A673 (cell line): ENCODE data around the gene AGRN. TPM values are rescaled to one million over a fixed set of nuclear protein-coding genes. Genes with fewer than 3 reads are reported as not detected.
"Not testable (repeated sequence)": the region's sequence is repeated elsewhere in the genome, so short reads cannot be mapped to it uniquely, and the experiment has no call there.

Experiments
- BruUV-seq: library from RNA; stranded (reverse); fragments of 400-500 nt; replicated peaks from 2 replicates; lab custom pipeline; 2021; lab: Mats Ljungman, UMichigan
- CTCF ChIA-PET: fragments of 300-600 bp; sonication (Branson Sonifier 250); formaldehyde crosslinking; loops from one replicate; lab custom pipeline; 2022; ENCODE audit warnings: antibody characterized with exemption; lab: Charles Lee
- POLR2A ChIA-PET: fragments of 300-600 bp; sonication (Branson Sonifier 250); formaldehyde crosslinking; loops from one replicate; lab custom pipeline; 2022; ENCODE audit warnings: antibody characterized with exemption; ENCODE audit not compliant: low non-redundant PET; lab: Charles Lee
- DNase-seq: peaks from one replicate; pipeline ENCODE4 v3.0.0-alpha.2; 2015; ENCODE audit warnings: low spot score
- H3K27ac ChIP-seq: fragments of 200-600 bp; sonication (generic); 2 replicates; pipeline ENCODE4 v1.5.1; 2016; ENCODE audit warnings: mixed run types, low read depth, mild to moderate bottlenecking, mixed read lengths, antibody characterized with exemption, low read length; ENCODE audit not compliant: poor library complexity, severe bottlenecking
- H3K27me3 ChIP-seq: fragments of 200-600 bp; sonication (generic); replicated peaks from 2 replicates; pipeline ENCODE4 v1.6.1; 2017; ENCODE audit warnings: mixed run types, low read depth, mild to moderate bottlenecking, mixed read lengths, antibody characterized with exemption, low read length; ENCODE audit not compliant: insufficient read depth, poor library complexity
- H3K36me3 ChIP-seq: fragments of 200-600 bp; sonication (generic); 2 replicates; pipeline ENCODE4 v1.6.1; 2016; ENCODE audit warnings: mixed run types, mild to moderate bottlenecking, mixed read lengths, antibody characterized with exemption, low read length; ENCODE audit not compliant: insufficient read depth, poor library complexity, severe bottlenecking
- H3K4me1 ChIP-seq: fragments of 200-600 bp; sonication (generic); 2 replicates; pipeline ENCODE4 v1.6.1; 2017; ENCODE audit warnings: mixed run types, mild to moderate bottlenecking, mixed read lengths, antibody characterized with exemption, low read length; ENCODE audit not compliant: insufficient read depth, poor library complexity, severe bottlenecking
- H3K4me3 ChIP-seq: fragments of 200-600 bp; sonication (generic); 2 replicates; pipeline ENCODE4 v1.5.1; 2016; ENCODE audit warnings: low read depth, mixed run types, mild to moderate bottlenecking, mixed read lengths, low read length; ENCODE audit not compliant: poor library complexity, severe bottlenecking
- H3K9me3 ChIP-seq: fragments of 200-600 bp; sonication (generic); 2 replicates; pipeline ENCODE4 v1.6.1; 2016; ENCODE audit warnings: mixed run types, low read depth, mild to moderate bottlenecking, mixed read lengths, antibody characterized with exemption, low read length; ENCODE audit not compliant: poor library complexity, severe bottlenecking
- EZH2 ChIP-seq: fragments of 200-600 bp; sonication (generic); IDR thresholded peaks from 2 replicates; pipeline ENCODE4 v1.6.1; 2017; ENCODE audit warnings: borderline replicate concordance, low read depth, mild to moderate bottlenecking, mixed read lengths, antibody characterized with exemption, low read length; ENCODE audit not compliant: poor library complexity, severe bottlenecking
- intact Hi-C: fragments of 100-400 bp; cut with micrococcal nuclease; formaldehyde crosslinking; loops from one replicate; pipeline ENCODE4 v1.10.0; 2022; ENCODE audit not compliant: unreplicated experiment
- total RNA-seq: library from RNA; stranded (reverse); gene quantifications from 2 replicates; pipeline ENCODE4 v1.2.3, GENCODE V29; 2021
- TF ChIP-seq, protein P1 (sequence below): fragments of 300-800, 200-600 bp; sonication (generic); conservative IDR thresholded peaks from 2 replicates; pipeline ENCODE4 v1.5.1; 2017; ENCODE audit warnings: low read depth, mild to moderate bottlenecking, antibody characterized with exemption, low read length, moderate library complexity, mixed read lengths

The AGRN gene
- total RNA-seq, 1 experiment from 2014 or later, result 151 TPM

DNA sequence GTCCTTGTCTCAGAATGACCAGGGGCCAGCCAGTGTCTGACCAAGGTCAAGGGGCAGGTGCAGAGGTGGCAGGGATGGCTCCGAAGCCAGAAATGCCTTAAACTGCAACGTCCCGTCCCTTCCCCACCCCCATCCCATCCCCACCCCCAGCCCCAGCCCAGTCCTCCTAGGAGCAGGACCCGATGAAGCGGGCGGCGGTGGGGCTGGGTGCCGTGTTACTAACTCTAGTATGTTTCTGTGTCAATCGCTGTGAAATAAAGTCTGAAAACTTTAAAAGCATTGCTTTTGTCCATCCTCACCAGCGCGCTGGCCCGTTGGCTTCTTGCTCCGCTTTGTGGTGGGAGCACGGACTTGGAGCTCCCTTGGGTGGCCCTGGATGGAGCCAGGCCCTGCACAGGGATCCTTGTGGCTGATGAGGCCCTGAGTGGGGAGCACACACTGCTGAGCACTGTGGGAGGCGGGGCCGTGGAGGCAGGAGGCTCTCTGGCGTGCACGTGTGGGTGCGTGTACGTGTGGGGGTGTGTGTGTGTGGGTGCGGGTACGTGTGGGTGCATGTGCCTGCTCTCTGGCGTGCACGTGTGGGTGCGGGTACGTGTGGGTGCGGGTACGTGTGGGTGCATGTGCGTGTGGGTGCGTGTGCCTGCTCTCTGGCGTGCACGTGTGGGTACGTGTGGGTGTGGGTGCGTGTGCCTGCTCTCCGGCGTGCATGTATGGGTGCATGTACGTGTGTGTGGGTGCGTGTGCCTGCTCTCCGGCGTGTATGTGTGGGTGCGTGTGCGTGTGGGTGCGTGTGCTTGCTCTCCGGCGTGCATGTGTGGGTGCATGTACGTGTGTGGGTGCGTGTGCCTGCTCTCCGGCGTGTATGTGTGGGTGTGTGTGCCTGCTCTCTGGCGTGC lies 36.2 kb downstream of the AGRN start:
- no TSS peak for BruUV-seq
- Histone ChIP-seq H3K4me1 (peaks cover 11% of the 10 kb centered on the region), H3K27me3 (no peaks in the 10 kb centered on the region), H3K4me3 (no peak overlapping the region), H3K36me3 (peaks cover 16% of the 10 kb centered on the region), H3K9me3 (no peaks in the 10 kb centered on the region), H3K27ac (no peak overlapping the region)
- intact Hi-C loops, result no loop called here
- DNase-seq, result no peak
- CTCF ChIA-PET, result no interaction called here
- TF ChIP-seq, protein P1, sequence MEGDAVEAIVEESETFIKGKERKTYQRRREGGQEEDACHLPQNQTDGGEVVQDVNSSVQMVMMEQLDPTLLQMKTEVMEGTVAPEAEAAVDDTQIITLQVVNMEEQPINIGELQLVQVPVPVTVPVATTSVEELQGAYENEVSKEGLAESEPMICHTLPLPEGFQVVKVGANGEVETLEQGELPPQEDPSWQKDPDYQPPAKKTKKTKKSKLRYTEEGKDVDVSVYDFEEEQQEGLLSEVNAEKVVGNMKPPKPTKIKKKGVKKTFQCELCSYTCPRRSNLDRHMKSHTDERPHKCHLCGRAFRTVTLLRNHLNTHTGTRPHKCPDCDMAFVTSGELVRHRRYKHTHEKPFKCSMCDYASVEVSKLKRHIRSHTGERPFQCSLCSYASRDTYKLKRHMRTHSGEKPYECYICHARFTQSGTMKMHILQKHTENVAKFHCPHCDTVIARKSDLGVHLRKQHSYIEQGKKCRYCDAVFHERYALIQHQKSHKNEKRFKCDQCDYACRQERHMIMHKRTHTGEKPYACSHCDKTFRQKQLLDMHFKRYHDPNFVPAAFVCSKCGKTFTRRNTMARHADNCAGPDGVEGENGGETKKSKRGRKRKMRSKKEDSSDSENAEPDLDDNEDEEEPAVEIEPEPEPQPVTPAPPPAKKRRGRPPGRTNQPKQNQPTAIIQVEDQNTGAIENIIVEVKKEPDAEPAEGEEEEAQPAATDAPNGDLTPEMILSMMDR, result no peak
- no peak for TF ChIP-seq EZH2
- POLR2A ChIA-PET, result no interaction called here

DNA sequence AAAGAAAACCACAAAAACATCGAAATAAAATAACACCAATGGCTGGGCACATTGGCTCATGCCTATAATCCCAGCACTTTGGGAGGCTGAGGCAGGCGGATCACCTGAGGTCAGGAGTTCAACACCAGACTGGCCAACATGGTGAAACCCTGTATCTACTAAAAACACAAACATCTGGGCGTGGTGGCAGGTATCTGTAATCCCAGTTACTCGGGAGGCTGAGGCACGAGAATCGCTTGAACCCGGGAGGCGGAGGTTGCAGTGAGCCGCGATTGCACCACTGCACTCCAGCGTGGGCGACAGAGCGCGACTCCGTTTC lies 37.8 kb downstream of the AGRN start:
- intact Hi-C loops, H3K9me3 ChIP-seq, H3K27me3 ChIP-seq, DNase-seq, H3K27ac ChIP-seq, CTCF ChIA-PET, H3K36me3 ChIP-seq, H3K4me3 ChIP-seq, POLR2A ChIA-PET, BruUV-seq: not testable (repeated sequence)
- H3K4me1 ChIP-seq, result peaks cover 15% of the 10 kb centered on the region

DNA sequence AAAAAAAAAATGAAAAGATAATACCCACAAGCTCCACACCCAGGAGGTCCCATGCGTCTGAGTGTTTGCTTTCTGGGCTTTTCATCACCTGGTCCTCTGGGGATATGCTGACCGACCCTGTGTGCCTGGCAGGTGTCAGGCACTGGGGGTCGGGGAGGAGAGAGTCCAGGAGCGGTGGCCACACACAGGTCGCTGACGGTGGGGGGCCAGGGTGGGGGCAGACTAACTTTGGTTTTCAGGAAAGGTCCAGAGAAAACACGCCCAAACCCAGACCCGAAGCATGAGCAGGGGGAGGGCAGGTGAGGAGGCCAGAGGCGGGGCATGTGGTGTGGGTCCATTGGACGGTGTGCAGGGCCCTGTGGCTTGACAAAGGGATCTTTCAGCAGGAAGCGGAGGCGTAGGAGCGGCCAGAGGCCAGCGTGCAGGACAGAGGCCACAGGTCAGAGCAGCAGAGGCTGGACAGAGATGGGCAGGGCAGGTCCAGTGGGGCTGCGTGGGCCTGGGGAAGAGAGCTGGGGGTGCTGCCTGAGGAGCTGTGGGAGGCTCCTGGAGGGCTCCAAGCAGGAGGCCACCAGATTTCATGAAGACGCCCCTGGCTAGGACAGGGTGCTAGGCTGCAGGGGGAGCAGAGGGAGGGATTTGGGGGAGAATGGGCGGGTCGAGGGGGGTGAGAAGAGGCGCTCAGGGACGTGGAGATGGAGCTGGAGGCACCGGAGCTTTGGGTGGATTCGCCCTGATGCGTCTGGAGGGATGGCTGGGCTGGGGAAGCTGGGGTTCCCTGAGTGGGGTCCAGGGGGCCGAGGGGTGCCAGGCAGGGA lies 38.4 kb downstream of the AGRN start:
- Histone ChIP-seq H3K27ac (no peak overlapping the region), H3K36me3 (peaks cover 7% of the 10 kb centered on the region), H3K9me3 (no peaks in the 10 kb centered on the region), H3K4me1 (peaks cover 21% of the 10 kb centered on the region), H3K27me3 (no peaks in the 10 kb centered on the region), H3K4me3 (peak overlapping the region; percentile 55)
- intact Hi-C loops, result no loop called here
- TF ChIP-seq EZH2, result no peak
- TF ChIP-seq, protein P1, result no peak
- CTCF ChIA-PET, result interaction anchor here (0.9 kb wide), 1 partner anchor 39 kb away, joined by 10 read pairs; no protein-coding TSS in a partner anchor
- BruUV-seq, result no TSS peak
- POLR2A ChIA-PET, result no interaction called here
- no peak for DNase-seq
